ENCODE measurements around the gene ZNF26. TPM values are rescaled to one million over a fixed set of nuclear protein-coding genes. Genes with fewer than 3 reads are reported as not detected.
"Not testable (repeated sequence)": the region's sequence is repeated elsewhere in the genome, so short reads cannot be mapped to it uniquely, and the experiment has no call there.

Gene ZNF26
- total and polyA plus RNA-seq, 10 of the 15 experiments (the other 5 are each of a cell fraction or from before 2014, with no cell fraction given): 1.00 to 17.1 (median 10.5) TPM

DNA sequence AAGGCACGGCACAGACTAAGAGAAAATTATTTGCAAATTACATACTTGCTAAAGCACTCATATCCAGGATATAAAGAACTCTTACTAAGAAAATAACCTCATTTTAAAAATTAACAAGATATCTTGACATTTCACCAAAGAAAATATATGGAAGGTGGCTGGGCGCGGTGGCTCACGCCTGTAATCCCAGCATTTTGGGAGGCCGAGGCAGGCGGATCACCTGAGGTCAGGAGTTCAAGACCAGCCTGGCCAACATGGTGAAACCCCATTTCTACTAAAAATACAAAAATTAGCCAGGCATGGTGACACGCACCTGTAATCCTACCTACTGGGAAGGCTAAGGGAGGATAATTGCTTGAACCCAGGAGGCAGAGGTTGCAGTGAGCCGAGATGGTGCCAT is 49.2 kb upstream of the ZNF26 start:
- WGBS (ENCODE audit: insufficient coverage, insufficient replicate concordance, low lambda C conversion rate, missing lambda C conversion rate): 97% methylated on average over 8 of the region's 8 CpGs
- in situ Hi-C loops (cut with MboI); intact Hi-C loops (cut with micrococcal nuclease; ENCODE audit: unreplicated experiment); H3K27ac ChIP-seq (ENCODE audit: control insufficient read depth, insufficient read depth); SMC1A ChIA-PET (ENCODE audit: uncharacterized antibody, unreplicated experiment); H2AFZ ChIP-seq (ENCODE audit: control insufficient read depth, low read depth, low read length); H3K36me3 ChIP-seq (ENCODE audit: control insufficient read depth in 2 of 2, insufficient read depth in 2 of 2, low read length in 1 of 2); BruUV-seq (replicated peaks); DNase-seq (ENCODE audit: low read depth, low spot score); FAIRE-seq; H3K4me1 ChIP-seq (ENCODE audit: control insufficient read depth, insufficient read depth, low read length); CTCF ChIA-PET; H3K4me3 ChIP-seq; ATAC-seq; POLR2A ChIA-PET; H3K79me2 ChIP-seq (ENCODE audit: control insufficient read depth, insufficient read depth, low read length); H3K27me3 ChIP-seq (replicated peaks in 1 of 2; ENCODE audit: control insufficient read depth in 2 of 2, insufficient read depth in 2 of 2, low read length in 1 of 2); H3K9ac ChIP-seq (ENCODE audit: control insufficient read depth, insufficient read depth, low read length); H4K20me1 ChIP-seq (ENCODE audit: control insufficient read depth, insufficient read depth); H3K4me2 ChIP-seq (ENCODE audit: control insufficient read depth, insufficient read depth); RAD21 ChIA-PET (ENCODE audit: unreplicated experiment): not testable (repeated sequence)
- H3K9me3 ChIP-seq (replicated peaks; ENCODE audit: control insufficient read depth, insufficient read depth, low read length): peaks cover 19% of the 10 kb centered on the region; the same call in 2 of the 3 replicates

DNA sequence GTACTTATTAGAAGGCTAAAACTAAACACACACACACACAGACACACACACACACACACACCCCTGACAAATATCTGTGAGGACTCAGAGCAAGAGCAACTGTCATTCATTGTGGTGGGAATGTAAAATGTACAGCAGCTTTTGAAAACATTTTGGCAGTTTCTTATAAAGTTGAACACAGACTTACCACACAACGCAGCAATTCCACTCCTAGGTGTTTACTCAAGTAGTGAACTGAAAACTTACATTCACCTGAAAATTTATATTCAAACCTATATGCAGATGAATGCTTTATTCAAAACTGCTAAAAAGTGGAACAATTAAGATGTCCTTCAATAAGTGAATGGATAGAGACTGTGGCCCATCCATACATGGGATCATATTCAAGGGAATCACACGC is 48.7 kb upstream of the ZNF26 start:
- FAIRE-seq (no peak), DNase-seq (ENCODE audit: low read depth, low spot score) (no peak), ATAC-seq (no peak)
- ChIA-PET POLR2A (no interaction called here), CTCF (no interaction called here), SMC1A (ENCODE audit: uncharacterized antibody, unreplicated experiment) (no interaction called here), RAD21 (ENCODE audit: unreplicated experiment) (no interaction called here)
- Histone ChIP-seq H3K27ac (ENCODE audit: control insufficient read depth, insufficient read depth) (no peak overlapping the region), H2AFZ (ENCODE audit: control insufficient read depth, low read depth, low read length) (no peak overlapping the region), H4K20me1 (ENCODE audit: control insufficient read depth, insufficient read depth) (no peaks in the 10 kb centered on the region), H3K79me2 (ENCODE audit: control insufficient read depth, insufficient read depth, low read length) (no peaks in the 10 kb centered on the region), H3K27me3 (replicated peaks in 1 of 2; ENCODE audit: control insufficient read depth in 2 of 2, insufficient read depth in 2 of 2, low read length in 1 of 2) (no peaks in the 10 kb centered on the region), H3K4me1 (ENCODE audit: control insufficient read depth, insufficient read depth, low read length) (no peaks in the 10 kb centered on the region), H3K9ac (ENCODE audit: control insufficient read depth, insufficient read depth, low read length) (no peak overlapping the region), H3K36me3 (ENCODE audit: control insufficient read depth in 2 of 2, insufficient read depth in 2 of 2, low read length in 1 of 2) (peaks cover 2% of the 10 kb centered on the region in 2 experiments; a peak in 2 of 4 replicates), H3K4me3 (no peak overlapping the region), H3K9me3 (replicated peaks; ENCODE audit: control insufficient read depth, insufficient read depth, low read length) (peaks cover 25% of the 10 kb centered on the region; the same call in 2 of the 3 replicates), H3K4me2 (ENCODE audit: control insufficient read depth, insufficient read depth) (no peak overlapping the region)
- intact Hi-C loops (cut with micrococcal nuclease; ENCODE audit: unreplicated experiment): no loop called here
- WGBS (ENCODE audit: insufficient coverage, insufficient replicate concordance, low lambda C conversion rate, missing lambda C conversion rate): 97% methylated on average over 2 of the region's 2 CpGs
- in situ Hi-C loops (cut with MboI): no loop called here
- BruUV-seq (replicated peaks): no TSS peak
- TF ChIP-seq FOXM1 (IDR thresholded peaks at IDR 0.05; ENCODE audit: low read depth, low read length) (no peak), MYC (IDR thresholded peaks at IDR 0.05; ENCODE audit: insufficient read depth, insufficient read length, insufficient replicate concordance, low read length, severe bottlenecking) (no peak), NR2C1 (IDR thresholded peaks at IDR 0.05) (no peak), IRF4 (IDR thresholded peaks at IDR 0.05; ENCODE audit: low read depth, low read length) (no peak), GATAD2B (conservative IDR thresholded peaks at IDR 0.05; ENCODE audit: low read depth) (no peak), HDAC6 (IDR thresholded peaks at IDR 0.05; ENCODE audit: unreplicated experiment) (no peak), FOS (IDR thresholded peaks at IDR 0.05; ENCODE audit: borderline replicate concordance, extremely low read depth, insufficient read length) (no peak)
- TF ChIP-seq, protein P1, sequence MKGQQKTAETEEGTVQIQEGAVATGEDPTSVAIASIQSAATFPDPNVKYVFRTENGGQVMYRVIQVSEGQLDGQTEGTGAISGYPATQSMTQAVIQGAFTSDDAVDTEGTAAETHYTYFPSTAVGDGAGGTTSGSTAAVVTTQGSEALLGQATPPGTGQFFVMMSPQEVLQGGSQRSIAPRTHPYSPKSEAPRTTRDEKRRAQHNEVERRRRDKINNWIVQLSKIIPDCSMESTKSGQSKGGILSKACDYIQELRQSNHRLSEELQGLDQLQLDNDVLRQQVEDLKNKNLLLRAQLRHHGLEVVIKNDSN (IDR thresholded peaks at IDR 0.05; ENCODE audit: borderline replicate concordance, extremely low read length, insufficient read depth, low read depth, low read length): no peak

DNA sequence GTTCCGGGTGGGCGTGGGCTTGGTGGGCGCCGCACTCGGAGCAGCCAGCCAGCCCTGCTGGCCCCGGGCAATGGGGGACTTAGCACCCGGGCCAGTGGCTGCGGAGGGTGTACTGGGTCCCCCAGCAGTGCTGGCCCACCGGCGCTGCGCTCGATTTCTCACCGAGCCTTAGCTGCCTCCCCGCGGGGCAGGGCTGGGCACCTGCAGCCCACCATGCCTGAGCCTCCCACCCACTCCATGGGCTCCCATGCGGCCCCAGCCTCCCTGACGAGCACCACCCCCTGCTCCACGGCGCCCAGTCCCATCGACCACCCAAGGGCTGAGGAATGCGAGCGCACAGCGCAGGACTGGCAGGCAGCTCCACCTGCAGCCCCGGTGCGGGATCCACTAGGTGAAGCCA is 47.4 kb upstream of the ZNF26 start:
- no CpG with 5 or more reads among the region's 25 CpGs for WGBS (ENCODE audit: insufficient coverage, insufficient replicate concordance, low lambda C conversion rate, missing lambda C conversion rate)
- CTCF ChIA-PET; H3K27ac ChIP-seq (ENCODE audit: control insufficient read depth, insufficient read depth); SMC1A ChIA-PET (ENCODE audit: uncharacterized antibody, unreplicated experiment); POLR2A ChIA-PET; RAD21 ChIA-PET (ENCODE audit: unreplicated experiment); H3K27me3 ChIP-seq (replicated peaks in 1 of 2; ENCODE audit: control insufficient read depth in 2 of 2, insufficient read depth in 2 of 2, low read length in 1 of 2); H3K9ac ChIP-seq (ENCODE audit: control insufficient read depth, insufficient read depth, low read length); FAIRE-seq; intact Hi-C loops (cut with micrococcal nuclease; ENCODE audit: unreplicated experiment); DNase-seq (ENCODE audit: low read depth, low spot score); H3K4me1 ChIP-seq (ENCODE audit: control insufficient read depth, insufficient read depth, low read length); H2AFZ ChIP-seq (ENCODE audit: control insufficient read depth, low read depth, low read length); ATAC-seq; H3K79me2 ChIP-seq (ENCODE audit: control insufficient read depth, insufficient read depth, low read length); H3K4me2 ChIP-seq (ENCODE audit: control insufficient read depth, insufficient read depth); BruUV-seq (replicated peaks); H4K20me1 ChIP-seq (ENCODE audit: control insufficient read depth, insufficient read depth); H3K36me3 ChIP-seq (ENCODE audit: control insufficient read depth in 2 of 2, insufficient read depth in 2 of 2, low read length in 1 of 2); in situ Hi-C loops (cut with MboI); H3K4me3 ChIP-seq: not testable (repeated sequence)
- peaks cover 22% of the 10 kb centered on the region; the same call in 2 of the 3 replicates for H3K9me3 ChIP-seq (replicated peaks; ENCODE audit: control insufficient read depth, insufficient read depth, low read length)
